PC-3 (cell line): ENCODE measurements around the gene TMEM156.

Experiments
- EZH2phosphoT487 ChIP-seq: fragments of 300-600 bp; sonication (generic); IDR thresholded peaks from 2 replicates; pipeline ENCODE4 v1.6.1; 2018; ENCODE audit warnings: mild to moderate bottlenecking, antibody characterized with exemption, low read length, borderline replicate concordance
- TF ChIP-seq, protein P1 (sequence below): fragments of 300-600 bp; sonication (generic); conservative IDR thresholded peaks from 2 replicates; pipeline ENCODE4 v1.5.1; 2017; ENCODE audit warnings: antibody characterized with exemption, low read depth, mild to moderate bottlenecking, low read length

DNA sequence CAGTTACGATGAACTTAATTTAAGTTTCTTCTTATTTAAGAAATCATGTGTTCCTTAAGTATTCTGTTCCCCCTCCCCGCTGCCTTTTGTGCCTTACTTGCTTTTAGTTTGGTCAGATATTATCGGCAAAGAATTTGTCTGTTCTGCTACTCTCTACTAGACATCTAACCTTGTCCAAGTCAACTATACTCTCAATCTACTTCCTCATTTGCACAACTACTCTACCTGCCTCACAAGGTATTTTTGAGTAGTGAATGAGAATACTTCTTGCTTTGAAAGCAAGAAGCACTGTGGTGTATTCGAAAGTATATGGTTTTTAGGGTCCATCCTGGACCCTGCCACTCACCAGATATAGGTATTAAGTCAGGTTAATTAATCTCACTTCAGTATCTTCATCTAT, 21.8 kb upstream of the TMEM156 start:
- TF ChIP-seq EZH2phosphoT487, result no peak
- TF ChIP-seq, protein P1, sequence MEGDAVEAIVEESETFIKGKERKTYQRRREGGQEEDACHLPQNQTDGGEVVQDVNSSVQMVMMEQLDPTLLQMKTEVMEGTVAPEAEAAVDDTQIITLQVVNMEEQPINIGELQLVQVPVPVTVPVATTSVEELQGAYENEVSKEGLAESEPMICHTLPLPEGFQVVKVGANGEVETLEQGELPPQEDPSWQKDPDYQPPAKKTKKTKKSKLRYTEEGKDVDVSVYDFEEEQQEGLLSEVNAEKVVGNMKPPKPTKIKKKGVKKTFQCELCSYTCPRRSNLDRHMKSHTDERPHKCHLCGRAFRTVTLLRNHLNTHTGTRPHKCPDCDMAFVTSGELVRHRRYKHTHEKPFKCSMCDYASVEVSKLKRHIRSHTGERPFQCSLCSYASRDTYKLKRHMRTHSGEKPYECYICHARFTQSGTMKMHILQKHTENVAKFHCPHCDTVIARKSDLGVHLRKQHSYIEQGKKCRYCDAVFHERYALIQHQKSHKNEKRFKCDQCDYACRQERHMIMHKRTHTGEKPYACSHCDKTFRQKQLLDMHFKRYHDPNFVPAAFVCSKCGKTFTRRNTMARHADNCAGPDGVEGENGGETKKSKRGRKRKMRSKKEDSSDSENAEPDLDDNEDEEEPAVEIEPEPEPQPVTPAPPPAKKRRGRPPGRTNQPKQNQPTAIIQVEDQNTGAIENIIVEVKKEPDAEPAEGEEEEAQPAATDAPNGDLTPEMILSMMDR, result no peak
